Liver (tissue), 9 donors: ENCODE measurements around the gene ABCB9. TPM values are rescaled to one million over a fixed set of nuclear protein-coding genes. Genes with fewer than 3 reads are reported as not detected.
A peak's percentile ranks its signal among the peaks of the same experiment; 100 is the strongest.

Source experiments
- DNase-seq: peaks from one replicate; pipeline ENCODE4 v3.0.0-alpha.2; 2017; ENCODE audit warnings: low spot score
- H3K27ac ChIP-seq, 2 donors: one replicate each; pipeline ENCODE4 v1.7.0; 2013; ENCODE audit warnings: inconsistent platforms in 2 of 2, low read length in 2 of 2, control low read depth in 1 of 2, low read depth in 1 of 2, mild to moderate bottlenecking in 1 of 2
- H3K27me3 ChIP-seq, 4 donors: one replicate each; pipeline versions ENCODE4 v1.6.1 to v1.7.0; 2013; ENCODE audit warnings: low read length in 3 of 4, inconsistent platforms in 1 of 4, mild to moderate bottlenecking in 1 of 4, moderate library complexity in 1 of 4; ENCODE audit not compliant: control insufficient read depth in 4 of 4, insufficient read depth in 4 of 4
- H3K36me3 ChIP-seq, 4 donors: one replicate each; pipeline versions ENCODE4 v1.6.1 to v1.7.0; 2013; ENCODE audit warnings: low read length in 3 of 4, mild to moderate bottlenecking in 3 of 4, low read depth in 1 of 4, moderate library complexity in 1 of 4; ENCODE audit not compliant: control insufficient read depth in 4 of 4, insufficient read depth in 3 of 4
- H3K4me1 ChIP-seq, 4 donors: one replicate each; pipeline versions ENCODE4 v1.6.1 to v1.7.0; 2013; ENCODE audit warnings: low read length in 3 of 4, mild to moderate bottlenecking in 3 of 4, moderate library complexity in 1 of 4; ENCODE audit not compliant: control insufficient read depth in 4 of 4, insufficient read depth in 4 of 4
- H3K4me3 ChIP-seq, 3 donors: one replicate each; pipeline versions ENCODE4 v1.6.1 to v1.7.0; 2013; ENCODE audit warnings: low read length in 3 of 3, control low read depth in 1 of 3, low read depth in 1 of 3, mild to moderate bottlenecking in 1 of 3
- H3K9ac ChIP-seq, 2 donors: one replicate each; pipeline ENCODE4 v1.7.0; 2013; ENCODE audit warnings: low read length in 2 of 2, mild to moderate bottlenecking in 2 of 2, moderate library complexity in 2 of 2, control low read depth in 1 of 2, low read depth in 1 of 2
- H3K9me3 ChIP-seq, 4 donors: one replicate each; pipeline versions ENCODE4 v1.6.1 to v1.7.0; 2013; ENCODE audit warnings: low read length in 3 of 4; ENCODE audit not compliant: control insufficient read depth in 4 of 4
- EGR1 ChIP-seq, 2 donors: IDR thresholded peaks; 2 replicates each; pipeline ENCODE4 v1.6.1; 2016 to 2018; ENCODE audit warnings: antibody characterized with exemption in 2 of 2, low read depth in 2 of 2
- FOXA2 ChIP-seq: IDR thresholded peaks from 2 replicates; pipeline ENCODE4 v1.6.1; 2016; ENCODE audit warnings: antibody characterized with exemption
- GABPA ChIP-seq, 2 donors: IDR thresholded peaks in 1 of 2; conservative IDR thresholded peaks in 1 of 2; 2 replicates each; pipeline ENCODE4 v1.6.1; 2016; ENCODE audit warnings: antibody characterized with exemption in 2 of 2, mild to moderate bottlenecking in 1 of 2, moderate library complexity in 1 of 2
- HNF4A ChIP-seq, 2 donors: conservative IDR thresholded peaks; 2 replicates each; pipeline ENCODE4 v1.6.1; 2016; ENCODE audit warnings: antibody characterized with exemption in 2 of 2, mild to moderate bottlenecking in 2 of 2
- HNF4G ChIP-seq: IDR thresholded peaks from 2 replicates; pipeline ENCODE4 v1.6.1; 2016; ENCODE audit warnings: antibody characterized with exemption
- JUND ChIP-seq, 2 donors: IDR thresholded peaks; 2 replicates each; pipeline ENCODE4 v1.6.1; 2016; ENCODE audit warnings: antibody characterized with exemption in 2 of 2
- MAX ChIP-seq: IDR thresholded peaks from 2 replicates; pipeline ENCODE4 v1.6.1; 2016; ENCODE audit warnings: antibody characterized with exemption
- NR2F2 ChIP-seq: IDR thresholded peaks from 2 replicates; pipeline ENCODE4 v1.6.1; 2016; ENCODE audit warnings: antibody characterized with exemption
- RAD21 ChIP-seq, 2 donors: IDR thresholded peaks; 2 replicates each; pipeline ENCODE4 v1.6.1; 2016; ENCODE audit warnings: antibody characterized with exemption in 2 of 2, mild to moderate bottlenecking in 2 of 2
- RXRA ChIP-seq, 2 donors: IDR thresholded peaks; 2 replicates each; pipeline ENCODE4 v1.6.1; 2017 to 2018; ENCODE audit warnings: antibody characterized with exemption in 2 of 2, mild to moderate bottlenecking in 1 of 2
- SP1 ChIP-seq: IDR thresholded peaks from 2 replicates; pipeline ENCODE4 v1.6.1; 2018; ENCODE audit warnings: antibody characterized with exemption, mild to moderate bottlenecking
- TAF1 ChIP-seq: conservative IDR thresholded peaks from 2 replicates; pipeline ENCODE4 v1.6.1; 2016; ENCODE audit warnings: antibody characterized with exemption, mild to moderate bottlenecking
- YY1 ChIP-seq: IDR thresholded peaks from 2 replicates; pipeline ENCODE4 v1.6.1; 2016; ENCODE audit warnings: antibody characterized with exemption, mild to moderate bottlenecking
- ZBTB33 ChIP-seq: IDR thresholded peaks from 2 replicates; pipeline ENCODE4 v1.6.1; 2016; ENCODE audit warnings: antibody characterized with exemption
- WGBS: extraction: QIAGEN DNeasy Blood & Tissue Kit; methylation state at CpG from one replicate; pipeline ENCODE4 v1.1.7; 2013; 5-methylcytosine and 5-hydroxymethylcytosine counted together
- polyA plus RNA-seq, 2 donors: library from polyadenylated mRNA; stranded (reverse) in 1 of 2; unstranded in 1 of 2; fragments of 200-250 nt in 1 of 2; fragments of >200 nt in 1 of 2; fragmentation: Nextera tagmentation in 1 of 2; extraction: Ambion mirVana in 1 of 2; gene quantifications; one replicate each; pipeline versions ENCODE4 v1.2.1 to v1.2.3, GENCODE V29; 2013 to 2015
- total RNA-seq, 2 donors: library from RNA; depleted of rRNA; stranded (reverse); fragments of >200 nt; gene quantifications; one replicate each; pipeline ENCODE4 v1.2.3, GENCODE V29; 2014
- TF ChIP-seq, protein P1 (sequence below): fragments of 150-350 bp; IDR thresholded peaks from 2 replicates; pipeline ENCODE4 v1.5.1; 2017; ENCODE audit warnings: improper control_type of control experiment, low read depth, low read length; ENCODE audit not compliant: missing input control
- TF ChIP-seq, protein P2 (sequence below): IDR thresholded peaks from 2 replicates; pipeline ENCODE4 v1.6.1; 2016; ENCODE audit warnings: antibody characterized with exemption, mild to moderate bottlenecking
- donor health status: healthy.
- donor health status: healthy.
- donor health status: healthy.
- donor health status: healthy.
- donor health status: healthy.

Gene ABCB9
- total and polyA plus RNA-seq, 4 donors, result 0.29 to 3.3 (median 1.3) TPM

DNA sequence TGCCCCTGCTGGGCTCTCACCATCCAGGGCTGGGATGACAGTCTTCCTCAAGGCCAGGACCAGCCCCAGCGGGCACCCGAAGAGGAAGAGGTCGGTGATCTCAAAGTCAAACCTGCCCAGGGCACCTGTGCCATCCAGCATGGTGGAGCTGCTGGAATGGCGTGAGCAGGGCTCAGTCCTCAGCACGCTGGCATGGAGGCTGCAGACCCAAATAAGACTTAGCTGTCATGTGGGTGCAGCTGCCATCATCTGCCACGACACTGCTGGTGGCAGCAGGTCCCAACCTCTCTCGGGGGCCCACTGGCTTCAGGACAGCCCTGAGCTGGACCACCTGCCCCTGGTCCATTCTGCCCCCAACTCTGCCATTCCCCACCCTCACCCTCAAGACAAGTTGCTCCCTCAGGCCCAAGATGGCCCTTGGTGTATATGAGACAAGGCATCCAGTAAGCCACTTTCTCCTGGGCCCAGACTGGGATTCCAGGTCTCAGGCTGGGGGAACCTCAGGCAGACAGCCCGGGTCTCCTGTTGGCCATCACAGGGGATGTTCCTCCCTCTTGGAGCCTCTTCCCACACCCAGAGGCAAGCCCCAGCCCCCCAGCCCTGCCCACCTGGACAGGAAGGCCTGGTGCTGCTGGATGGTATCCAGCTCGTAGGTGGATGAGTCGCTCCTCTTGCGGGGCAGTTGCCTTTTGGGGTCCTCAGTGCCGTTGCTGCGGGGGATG is 28.7 kb upstream of the ABCB9 start:
- H3K9ac ChIP-seq, result no peak overlapping the region
- TF ChIP-seq, protein P1, sequence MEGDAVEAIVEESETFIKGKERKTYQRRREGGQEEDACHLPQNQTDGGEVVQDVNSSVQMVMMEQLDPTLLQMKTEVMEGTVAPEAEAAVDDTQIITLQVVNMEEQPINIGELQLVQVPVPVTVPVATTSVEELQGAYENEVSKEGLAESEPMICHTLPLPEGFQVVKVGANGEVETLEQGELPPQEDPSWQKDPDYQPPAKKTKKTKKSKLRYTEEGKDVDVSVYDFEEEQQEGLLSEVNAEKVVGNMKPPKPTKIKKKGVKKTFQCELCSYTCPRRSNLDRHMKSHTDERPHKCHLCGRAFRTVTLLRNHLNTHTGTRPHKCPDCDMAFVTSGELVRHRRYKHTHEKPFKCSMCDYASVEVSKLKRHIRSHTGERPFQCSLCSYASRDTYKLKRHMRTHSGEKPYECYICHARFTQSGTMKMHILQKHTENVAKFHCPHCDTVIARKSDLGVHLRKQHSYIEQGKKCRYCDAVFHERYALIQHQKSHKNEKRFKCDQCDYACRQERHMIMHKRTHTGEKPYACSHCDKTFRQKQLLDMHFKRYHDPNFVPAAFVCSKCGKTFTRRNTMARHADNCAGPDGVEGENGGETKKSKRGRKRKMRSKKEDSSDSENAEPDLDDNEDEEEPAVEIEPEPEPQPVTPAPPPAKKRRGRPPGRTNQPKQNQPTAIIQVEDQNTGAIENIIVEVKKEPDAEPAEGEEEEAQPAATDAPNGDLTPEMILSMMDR, result no peak
- no peak for TF ChIP-seq FOXA2
- no peak for TF ChIP-seq JUND (IDR thresholded peaks at IDR 0.05)
- no peak for TF ChIP-seq TAF1
- TF ChIP-seq SP1, result no peak
- no peak for TF ChIP-seq HNF4A (conservative IDR thresholded peaks at IDR 0.05)
- no peak for TF ChIP-seq GABPA (IDR thresholded peaks at IDR 0.05 in 1 of 2, conservative IDR thresholded peaks at IDR 0.05 in 1 of 2)
- TF ChIP-seq HNF4G, result no peak
- no peak for TF ChIP-seq RAD21 (IDR thresholded peaks at IDR 0.05)
- TF ChIP-seq, protein P2, sequence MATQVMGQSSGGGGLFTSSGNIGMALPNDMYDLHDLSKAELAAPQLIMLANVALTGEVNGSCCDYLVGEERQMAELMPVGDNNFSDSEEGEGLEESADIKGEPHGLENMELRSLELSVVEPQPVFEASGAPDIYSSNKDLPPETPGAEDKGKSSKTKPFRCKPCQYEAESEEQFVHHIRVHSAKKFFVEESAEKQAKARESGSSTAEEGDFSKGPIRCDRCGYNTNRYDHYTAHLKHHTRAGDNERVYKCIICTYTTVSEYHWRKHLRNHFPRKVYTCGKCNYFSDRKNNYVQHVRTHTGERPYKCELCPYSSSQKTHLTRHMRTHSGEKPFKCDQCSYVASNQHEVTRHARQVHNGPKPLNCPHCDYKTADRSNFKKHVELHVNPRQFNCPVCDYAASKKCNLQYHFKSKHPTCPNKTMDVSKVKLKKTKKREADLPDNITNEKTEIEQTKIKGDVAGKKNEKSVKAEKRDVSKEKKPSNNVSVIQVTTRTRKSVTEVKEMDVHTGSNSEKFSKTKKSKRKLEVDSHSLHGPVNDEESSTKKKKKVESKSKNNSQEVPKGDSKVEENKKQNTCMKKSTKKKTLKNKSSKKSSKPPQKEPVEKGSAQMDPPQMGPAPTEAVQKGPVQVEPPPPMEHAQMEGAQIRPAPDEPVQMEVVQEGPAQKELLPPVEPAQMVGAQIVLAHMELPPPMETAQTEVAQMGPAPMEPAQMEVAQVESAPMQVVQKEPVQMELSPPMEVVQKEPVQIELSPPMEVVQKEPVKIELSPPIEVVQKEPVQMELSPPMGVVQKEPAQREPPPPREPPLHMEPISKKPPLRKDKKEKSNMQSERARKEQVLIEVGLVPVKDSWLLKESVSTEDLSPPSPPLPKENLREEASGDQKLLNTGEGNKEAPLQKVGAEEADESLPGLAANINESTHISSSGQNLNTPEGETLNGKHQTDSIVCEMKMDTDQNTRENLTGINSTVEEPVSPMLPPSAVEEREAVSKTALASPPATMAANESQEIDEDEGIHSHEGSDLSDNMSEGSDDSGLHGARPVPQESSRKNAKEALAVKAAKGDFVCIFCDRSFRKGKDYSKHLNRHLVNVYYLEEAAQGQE, result no peak
- TF ChIP-seq RXRA (IDR thresholded peaks at IDR 0.05), result no peak
- TF ChIP-seq NR2F2, result no peak
- TF ChIP-seq EGR1 (IDR thresholded peaks at IDR 0.05; ENCODE audit: low read depth in 2 of 2), result no peak
- no peak for TF ChIP-seq YY1
- peak overlapping the region; percentile 61 to 63 for H3K27ac ChIP-seq
- no peaks in the 10 kb centered on the region for H3K9me3 ChIP-seq
- peaks cover 33 to 70% (median 63%) of the 10 kb centered on the region in 4 donors for H3K4me1 ChIP-seq
- no peak for DNase-seq
- 43% methylated on average over 13 of the region's 13 CpGs for WGBS
- no peaks in the 10 kb centered on the region for H3K27me3 ChIP-seq
- peak overlapping the region; percentile 26 to 62 (median 51) for H3K4me3 ChIP-seq
- H3K36me3 ChIP-seq, result peaks cover 0 to 7% (median 2%) of the 10 kb centered on the region in 4 donors

DNA sequence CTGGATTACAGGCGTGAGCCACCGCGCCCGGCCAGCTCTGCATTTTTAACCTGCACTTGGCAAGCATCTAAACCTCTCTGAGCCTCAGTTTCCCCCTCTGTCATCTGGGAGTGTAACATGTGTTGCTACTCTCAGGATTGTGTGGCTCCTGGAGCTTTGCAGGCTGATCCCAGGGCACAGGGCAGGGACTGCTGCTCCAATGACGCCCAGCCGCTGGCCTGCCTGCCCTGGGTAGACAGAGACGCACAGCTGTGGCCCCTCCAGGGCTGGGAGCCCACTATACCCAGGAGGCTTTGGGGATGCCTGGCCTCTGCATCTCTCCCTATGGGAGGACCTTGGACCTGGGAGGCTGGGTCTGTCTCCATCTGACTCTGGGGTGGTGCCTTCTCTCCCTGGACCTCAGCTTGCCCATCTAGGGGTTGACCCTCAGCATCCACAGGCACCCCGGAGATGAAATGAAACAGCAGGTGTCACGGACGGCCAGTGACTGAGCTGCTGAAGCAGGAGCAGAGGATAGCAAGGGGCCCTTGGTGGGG is 27.9 kb upstream of the ABCB9 start:
- peaks cover 0 to 9% (median 5%) of the 10 kb centered on the region in 4 donors for H3K36me3 ChIP-seq
- peak overlapping the region; percentile 26 to 62 (median 51) for H3K4me3 ChIP-seq
- WGBS, result 47% methylated on average over 10 of the region's 10 CpGs

More for the DNA sequence above, 27.9 kb upstream of the ABCB9 start:
- Histone ChIP-seq H3K4me1 (peaks cover 33 to 65% (median 58%) of the 10 kb centered on the region in 4 donors), H3K9me3 (no peaks in the 10 kb centered on the region), H3K27ac (peak overlapping the region; percentile 44 to 61), H3K9ac (peak overlapping the region in 1 of 2 donors; percentile 36), H3K27me3 (no peaks in the 10 kb centered on the region)
- no peak for DNase-seq
- TF ChIP-seq RXRA (IDR thresholded peaks at IDR 0.05) (no peak), HNF4A (conservative IDR thresholded peaks at IDR 0.05) (no peak), TAF1 (no peak), NR2F2 (no peak), RAD21 (IDR thresholded peaks at IDR 0.05) (no peak), HNF4G (no peak), ZBTB33 (no peak), EGR1 (IDR thresholded peaks at IDR 0.05; ENCODE audit: low read depth in 2 of 2) (no peak), GABPA (IDR thresholded peaks at IDR 0.05 in 1 of 2, conservative IDR thresholded peaks at IDR 0.05 in 1 of 2) (no peak), YY1 (no peak), MAX (no peak)
- TF ChIP-seq, protein P1, result no peak
- TF ChIP-seq, protein P2, result no peak
